ENCODE measurements around the gene IGFLR1.
"Not testable (repeated sequence)": the region's sequence is repeated elsewhere in the genome, so short reads cannot be mapped to it uniquely, and the experiment has no call there.

The IGFLR1 gene

GRCh38 chr19:35777086-35777841 is 35.0 kb upstream of the IGFLR1 start:
- DNase-seq, result no peak

GRCh38 chr19:35776102-35776788 is 34.0 kb upstream of the IGFLR1 start:
- DNase-seq, result no peak

- peak; percentile 97 for DNase-seq
Measured at GRCh38 chr19:35775298-35776101, 33.2 kb upstream of the IGFLR1 start, which contains the start of gene ARHGAP33. TSS of gene ARHGAP33 (plus strand) at chr19:35775564. CDS start at chr19:35775659, 95 bp downstream.

GRCh38 chr19:35775046-35775297 is 32.7 kb upstream of the IGFLR1 start:
- DNase-seq, result no peak

- no peak for DNase-seq
Measured at GRCh38 chr19:35774274-35775045, 32.2 kb upstream of the IGFLR1 start.

GRCh38 chr19:35773020-35773806 is 31.0 kb upstream of the IGFLR1 start:
- DNase-seq, result no peak

- DNase-seq, result not testable (repeated sequence)
Measured at GRCh38 chr19:35772362-35772761, 30.1 kb upstream of the IGFLR1 start.

- DNase-seq, result no peak
Measured at GRCh38 chr19:35768082-35768421, 25.8 kb upstream of the IGFLR1 start.

- DNase-seq, result no peak
Measured at GRCh38 chr19:35767288-35768081, 25.2 kb upstream of the IGFLR1 start.

- no peak for DNase-seq
Measured at GRCh38 chr19:35766571-35767104, 24.4 kb upstream of the IGFLR1 start.

- no peak for DNase-seq
Measured at GRCh38 chr19:35764432-35765315, 22.4 kb upstream of the IGFLR1 start.

GRCh38 chr19:35760711-35761349 is 18.6 kb upstream of the IGFLR1 start:
- DNase-seq, result no peak

- no peak for DNase-seq
Measured at GRCh38 chr19:35759697-35760096, 17.4 kb upstream of the IGFLR1 start.

- peak; percentile 99 for DNase-seq
Measured at GRCh38 chr19:35757749-35758608, 15.7 kb upstream of the IGFLR1 start, which contains the start of gene PROSER3. TSS of gene PROSER3 (plus strand) at chr19:35758176. CDS start at chr19:35758216, 40 bp downstream.

GRCh38 chr19:35757231-35757748 is 15.0 kb upstream of the IGFLR1 start:
- DNase-seq, result no peak

- DNase-seq, result no peak
Measured at GRCh38 chr19:35756377-35757230, 14.4 kb upstream of the IGFLR1 start, which contains the start of gene HSPB6. TSS of gene HSPB6 (minus strand) at chr19:35757029. CDS start at chr19:35757008, 21 bp downstream.
